DOHH2 (cell line): ENCODE data around the gene SAP130.

ENCODE experiments used
- H3F3A ChIP-seq: fragments of 200-600 bp; sonication (generic), shearing (Covaris generic); 2 replicates; pipeline ENCODE4 v1.6.0; 2016; ENCODE audit warnings: antibody characterized with exemption, mild to moderate bottlenecking; ENCODE audit not compliant: control insufficient read depth, insufficient read depth
- H3K27ac ChIP-seq: fragments of 200-600 bp; sonication (generic); 2 replicates; pipeline ENCODE4 v1.5.1; 2014; ENCODE audit warnings: low read depth, mild to moderate bottlenecking, low read length, moderate library complexity
- H3K27me3 ChIP-seq: fragments of 200-600 bp; sonication (generic); 2 replicates; pipeline ENCODE4 v1.6.1; 2014; ENCODE audit warnings: mild to moderate bottlenecking, low read length, mixed read lengths; ENCODE audit not compliant: control insufficient read depth
- H3K36me3 ChIP-seq: fragments of 200-600 bp; sonication (generic); 2 replicates; pipeline ENCODE4 v1.6.1; 2014; ENCODE audit warnings: mild to moderate bottlenecking, low read length, moderate library complexity, mixed read lengths; ENCODE audit not compliant: control insufficient read depth
- H3K4me1 ChIP-seq: fragments of 200-600 bp; sonication (generic); 2 replicates; pipeline ENCODE4 v1.6.1; 2014; ENCODE audit warnings: mild to moderate bottlenecking, low read length, mixed read lengths; ENCODE audit not compliant: control insufficient read depth
- H3K4me2 ChIP-seq: fragments of 200-600 bp; sonication (generic); 2 replicates; pipeline ENCODE4 v1.6.0; 2014; ENCODE audit warnings: mild to moderate bottlenecking, low read length, moderate library complexity
- H3K4me3 ChIP-seq: fragments of 200-600 bp; sonication (generic); 2 replicates; pipeline ENCODE4 v1.5.1; 2014; ENCODE audit warnings: mild to moderate bottlenecking, low read length, mixed read lengths
- H3K79me2 ChIP-seq: fragments of 200-600 bp; sonication (generic); 2 replicates; pipeline ENCODE4 v1.6.1; 2014; ENCODE audit warnings: mild to moderate bottlenecking, low read length, mixed read lengths; ENCODE audit not compliant: control insufficient read depth
- H3K9me2 ChIP-seq: fragments of 200-600 bp; sonication (generic); replicated peaks from 2 replicates; pipeline ENCODE4 v1.6.1; 2014; ENCODE audit warnings: mild to moderate bottlenecking, low read length, mixed read lengths; ENCODE audit not compliant: control insufficient read depth
- H3K9me3 ChIP-seq: fragments of 200-600 bp; sonication (generic); 2 replicates; pipeline ENCODE4 v1.6.1; 2014; ENCODE audit warnings: antibody characterized with exemption, low read length, mixed read lengths; ENCODE audit not compliant: control insufficient read depth, insufficient read depth
- H4K20me1 ChIP-seq: fragments of 200-600 bp; sonication (generic); 2 replicates; pipeline ENCODE4 v1.6.0; 2014; ENCODE audit warnings: low read depth, mild to moderate bottlenecking, antibody characterized with exemption, low read length, moderate library complexity; ENCODE audit not compliant: control insufficient read depth, insufficient read depth
- CTCF ChIP-seq: fragments of 200-600 bp; sonication (generic); IDR thresholded peaks from one replicate; pipeline ENCODE4 v1.5.1; 2014; ENCODE audit warnings: antibody characterized with exemption, mild to moderate bottlenecking, low read depth, low read length; ENCODE audit not compliant: poor library complexity, severe bottlenecking
- EZH2phosphoT487 ChIP-seq: fragments of 200-600 bp; sonication (generic); IDR thresholded peaks from 2 replicates; pipeline ENCODE4 v1.6.1; 2017; ENCODE audit warnings: borderline replicate concordance, mild to moderate bottlenecking, antibody characterized with exemption, low read length, moderate library complexity, mixed read lengths

SAP130 gene

DNA sequence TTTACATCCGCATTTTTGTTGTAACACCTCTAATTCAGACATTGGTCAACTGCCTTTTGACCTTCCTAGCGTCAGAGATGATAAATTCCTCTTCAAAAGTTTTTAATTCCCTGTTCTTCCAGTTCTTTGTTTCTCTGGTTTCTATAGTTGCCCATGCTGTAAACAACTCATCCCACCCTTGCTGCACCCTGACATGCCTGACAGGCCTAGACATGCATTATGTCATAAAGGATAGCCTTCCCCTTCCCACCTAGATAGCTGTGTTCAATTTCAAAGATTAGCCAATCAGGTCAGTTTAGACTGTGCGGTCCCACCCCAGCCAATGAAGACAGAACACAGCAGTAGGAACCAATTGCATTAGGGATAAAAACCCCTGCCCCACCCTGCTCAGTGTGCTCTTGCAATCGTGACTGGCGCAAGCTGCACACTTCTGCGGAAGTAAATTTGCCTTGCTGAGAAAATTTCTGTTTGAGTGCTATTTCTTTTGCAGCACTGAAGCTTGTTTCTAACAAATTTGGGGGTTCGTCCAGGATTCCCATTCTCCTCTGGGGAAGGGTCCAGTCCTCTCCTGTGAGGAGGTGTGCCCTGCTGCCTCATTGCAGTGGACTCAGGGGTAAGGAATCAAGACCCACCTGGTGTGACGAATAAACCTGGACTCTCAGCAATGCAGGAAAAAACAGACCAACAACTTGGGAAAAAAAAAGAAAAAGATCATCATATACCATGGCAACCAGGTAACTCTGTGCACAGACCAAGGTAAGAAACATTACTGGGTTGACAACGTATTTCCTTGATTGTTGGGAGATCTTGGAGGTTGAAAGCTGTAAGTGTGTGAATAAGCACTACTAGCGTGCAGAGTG lies 9.1 kb upstream of the SAP130 start:
- H4K20me1 ChIP-seq, result no peaks in the 10 kb centered on the region
- no peaks in the 10 kb centered on the region for H3K36me3 ChIP-seq
- 0 out of 2 replicates have a peak, but pooled peaks cover 3% of the 10 kb centered on the region for H3K27me3 ChIP-seq
- H3F3A ChIP-seq, result no peaks in the 10 kb centered on the region
- H3K79me2 ChIP-seq, result no peaks in the 10 kb centered on the region
- no peaks in the 10 kb centered on the region for H3K9me2 ChIP-seq
- no peaks in the 10 kb centered on the region for H3K4me1 ChIP-seq
- H3K9me3 ChIP-seq, result peaks cover 30% of the 10 kb centered on the region
- H3K4me2 ChIP-seq, result no peak overlapping the region
- H3K4me3 ChIP-seq, result no peak overlapping the region
- TF ChIP-seq EZH2phosphoT487 (no peak), CTCF (no peak)
- no peak overlapping the region for H3K27ac ChIP-seq

DNA sequence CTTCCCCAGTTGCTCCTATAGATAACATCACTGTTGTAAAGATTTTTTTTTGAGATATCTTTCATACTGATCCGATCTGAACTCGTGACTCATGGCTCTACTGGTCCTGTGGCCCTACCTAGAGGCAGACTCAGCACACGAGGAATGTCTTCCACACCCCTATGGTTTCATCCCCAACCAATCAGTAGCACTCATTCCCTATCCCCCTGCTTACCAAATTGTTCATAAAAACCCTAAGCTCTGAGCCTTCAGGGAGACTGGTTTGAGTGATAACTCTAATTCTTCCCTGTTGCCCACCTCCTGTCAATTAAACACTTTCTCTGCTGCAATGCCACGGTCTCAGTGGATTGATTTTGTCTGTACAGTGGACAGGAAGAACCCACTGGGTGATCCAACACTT lies 4.2 kb upstream of the SAP130 start:
- Histone ChIP-seq H3K27ac (no peak overlapping the region), H3F3A (no peaks in the 10 kb centered on the region), H3K9me3 (peaks cover 25% of the 10 kb centered on the region), H4K20me1 (no peaks in the 10 kb centered on the region), H3K27me3 (no peaks in the 10 kb centered on the region), H3K36me3 (0 out of 2 replicates have a peak, but pooled peaks cover 2% of the 10 kb centered on the region), H3K4me1 (peaks cover 8% of the 10 kb centered on the region), H3K4me2 (no peak overlapping the region), H3K79me2 (no peaks in the 10 kb centered on the region), H3K9me2 (no peaks in the 10 kb centered on the region), H3K4me3 (no peak overlapping the region)
- no peak for TF ChIP-seq EZH2phosphoT487

- Histone ChIP-seq H4K20me1 (peaks cover 8% of the 10 kb centered on the region; the same call in 1 of the 2 replicates), H3K27me3 (no peaks in the 10 kb centered on the region), H3F3A (no peaks in the 10 kb centered on the region), H3K27ac (no peak overlapping the region), H3K9me2 (no peaks in the 10 kb centered on the region), H3K36me3 (peaks cover 12% of the 10 kb centered on the region; the same call in 1 of the 2 replicates), H3K4me1 (peaks cover 14% of the 10 kb centered on the region), H3K9me3 (peaks cover 16% of the 10 kb centered on the region), H3K4me3 (peak overlapping the region; percentile 87), H3K79me2 (peaks cover 31% of the 10 kb centered on the region), H3K4me2 (peak overlapping the region; percentile 86)
- TF ChIP-seq CTCF (no peak), EZH2phosphoT487 (no peak)
Observed at GRCh38 chr2:128028668-128029054, 802 bp upstream of the SAP130 start.

DNA sequence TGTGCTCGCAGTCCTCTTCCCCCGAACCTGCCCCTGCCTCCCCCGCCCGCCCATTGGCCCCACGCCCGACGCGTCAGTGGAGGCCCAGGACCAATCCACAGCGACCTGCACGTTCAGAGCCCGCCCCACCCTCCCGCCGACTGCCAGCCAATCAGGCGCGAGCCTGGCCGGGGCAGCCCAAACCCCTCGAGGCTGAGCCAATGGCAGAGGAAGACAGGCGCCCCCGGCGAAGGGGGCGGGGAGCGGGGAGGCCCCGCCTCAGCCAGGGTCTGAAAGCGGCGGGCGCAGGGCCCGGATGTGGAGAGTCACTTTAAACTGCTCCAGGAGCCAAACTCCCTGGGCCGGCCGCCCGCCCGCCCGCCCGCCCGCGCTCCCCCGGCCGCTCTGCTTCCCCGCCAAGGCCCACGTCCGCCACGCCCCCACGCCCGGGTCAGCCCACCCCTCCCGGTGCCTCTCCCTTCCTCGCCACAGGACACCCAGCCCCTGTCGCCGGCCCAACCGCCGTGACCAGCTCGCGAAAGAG lies 520 bp downstream of the SAP130 start:
- no peaks in the 10 kb centered on the region for H3F3A ChIP-seq

More for the DNA sequence above, 520 bp downstream of the SAP130 start:
- no peaks in the 10 kb centered on the region for H3K9me2 ChIP-seq
- H3K4me3 ChIP-seq, result peak overlapping the region; percentile 94
- peaks cover 8% of the 10 kb centered on the region; the same call in 1 of the 2 replicates for H4K20me1 ChIP-seq
- H3K27ac ChIP-seq, result peak overlapping the region; percentile 73
- TF ChIP-seq EZH2phosphoT487 (no peak), CTCF (no peak)
- peaks cover 37% of the 10 kb centered on the region for H3K79me2 ChIP-seq
- H3K27me3 ChIP-seq, result no peaks in the 10 kb centered on the region
- peaks cover 14% of the 10 kb centered on the region for H3K4me1 ChIP-seq
- H3K36me3 ChIP-seq, result peaks cover 15% of the 10 kb centered on the region
- H3K4me2 ChIP-seq, result peak overlapping the region; percentile 98
- H3K9me3 ChIP-seq, result peaks cover 8% of the 10 kb centered on the region
